Kidney glomerular epithelial cell (primary cell): Measurements from ENCODE around the gene HMMR.
"Not testable (repeated sequence)": the region's sequence is repeated elsewhere in the genome, so short reads cannot be mapped to it uniquely, and the experiment has no call there.

Experiments used
- DNase-seq: peaks from one replicate; lab custom pipeline; 2025; lab: John Stamatoyannopoulos, UW

Gene HMMR

GRCh38 chr5:163460562-163461171, at the start of gene HMMR:
Gene HMMR, plus strand, starts transcription at chr5:163460632. Its CDS starts 61 bp downstream, at chr5:163460693.
- no peak for DNase-seq

GRCh38 chr5:163415673-163416072, 44.8 kb upstream of the HMMR start:
- DNase-seq, result not testable (repeated sequence)

GRCh38 chr5:163424836-163425235, 35.6 kb upstream of the HMMR start:
- no peak for DNase-seq

- DNase-seq, result not testable (repeated sequence)
Measured at GRCh38 chr5:163426128-163426527, 34.3 kb upstream of the HMMR start.

GRCh38 chr5:163432544-163432943, 27.9 kb upstream of the HMMR start:
- no peak for DNase-seq

GRCh38 chr5:163433271-163433670, 27.2 kb upstream of the HMMR start:
- no peak for DNase-seq

- peak; percentile 95 for DNase-seq
Measured at GRCh38 chr5:163434401-163434866, 26.0 kb upstream of the HMMR start.

GRCh38 chr5:163436515-163436914, 23.9 kb upstream of the HMMR start:
- no peak for DNase-seq

- DNase-seq, result no peak
Measured at GRCh38 chr5:163437011-163437308, 23.5 kb upstream of the HMMR start.

- peak; percentile 96 for DNase-seq
Measured at GRCh38 chr5:163437309-163438182, 22.9 kb upstream of the HMMR start, which contains the start of gene CCNG1. Gene CCNG1, plus strand, starts transcription at chr5:163437595. Its CDS starts 1,662 bp downstream, at chr5:163439257.

- no peak for DNase-seq
Measured at GRCh38 chr5:163439092-163439425, 21.4 kb upstream of the HMMR start.

GRCh38 chr5:163440954-163441353, 19.5 kb upstream of the HMMR start:
- DNase-seq, result no peak

- DNase-seq, result no peak
Measured at GRCh38 chr5:163444526-163444925, 15.9 kb upstream of the HMMR start.

GRCh38 chr5:163445345-163445744, 15.1 kb upstream of the HMMR start:
- DNase-seq, result no peak

GRCh38 chr5:163447191-163447590, 13.2 kb upstream of the HMMR start:
- no peak for DNase-seq

GRCh38 chr5:163447875-163448274, 12.6 kb upstream of the HMMR start:
- DNase-seq, result no peak

GRCh38 chr5:163448491-163448890, 11.9 kb upstream of the HMMR start:
- no peak for DNase-seq

- DNase-seq, result no peak
Measured at GRCh38 chr5:163451489-163451888, 8.9 kb upstream of the HMMR start.

- no peak for DNase-seq
Measured at GRCh38 chr5:163453705-163454104, 6.7 kb upstream of the HMMR start.

- DNase-seq, result not testable (repeated sequence)
Measured at GRCh38 chr5:163455406-163455805, 5.0 kb upstream of the HMMR start.

- DNase-seq, result no peak
Measured at GRCh38 chr5:163456029-163456589, 4.3 kb upstream of the HMMR start.

GRCh38 chr5:163456840-163457239, 3.6 kb upstream of the HMMR start:
- DNase-seq, result no peak

GRCh38 chr5:163458778-163459385, 1.6 kb upstream of the HMMR start:
- no peak for DNase-seq
